Kidney capillary endothelial cell (primary cell): ENCODE data around the gene GOLGA8T.
"Not testable (repeated sequence)": the region's sequence is repeated elsewhere in the genome, so short reads cannot be mapped to it uniquely, and the experiment has no call there.

Experiments used
- DNase-seq: peaks from one replicate; pipeline ENCODE4 v3.0.0-alpha.2; 2018; ENCODE audit warnings: low spot score

Gene GOLGA8T

DNA sequence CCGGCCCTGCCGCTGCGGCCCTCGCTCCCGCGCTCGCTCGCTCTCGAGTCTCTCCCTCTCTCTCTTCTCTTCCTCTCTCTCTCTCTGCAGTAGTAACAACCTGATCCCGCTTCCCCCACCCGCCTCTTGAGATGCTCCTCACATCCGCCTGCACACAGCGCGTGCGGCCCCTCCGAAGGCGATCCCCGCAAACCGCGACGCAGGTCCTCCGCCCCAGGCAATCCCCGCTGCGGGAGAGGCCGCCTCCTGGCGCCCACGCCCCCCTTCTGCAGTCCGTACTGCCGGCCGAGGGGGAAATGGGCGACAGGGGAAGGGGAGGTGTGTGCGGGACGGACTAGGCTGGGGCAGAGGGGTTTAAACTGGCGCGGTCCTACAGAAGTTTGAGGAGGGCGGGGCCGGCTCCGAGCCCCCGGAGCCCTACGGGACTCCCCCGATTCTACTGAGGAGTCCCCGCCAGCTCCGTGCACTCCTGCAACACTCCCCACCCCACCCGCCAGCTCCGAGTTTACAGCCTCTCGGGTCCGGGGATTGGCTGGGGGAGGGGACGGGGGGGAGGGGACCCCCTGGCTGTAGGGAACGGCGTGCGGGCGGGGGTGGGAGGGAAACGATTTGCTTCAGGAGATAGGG lies 57.4 kb downstream of the GOLGA8T start:
- not testable (repeated sequence) for DNase-seq

- DNase-seq, result not testable (repeated sequence)
Observed at GRCh38 chr15:30192892-30193291, 58.0 kb downstream of the GOLGA8T start.
